Measurements from ENCODE around the gene MAST3. TPM values are rescaled to one million over a fixed set of nuclear protein-coding genes. Genes with fewer than 3 reads are reported as not detected.
A peak's percentile ranks its signal among the peaks of the same experiment; 100 is the strongest.

MAST3 gene
- polyA plus RNA-seq, 1 donor from 2014 or later, result 2.3 TPM

DNA sequence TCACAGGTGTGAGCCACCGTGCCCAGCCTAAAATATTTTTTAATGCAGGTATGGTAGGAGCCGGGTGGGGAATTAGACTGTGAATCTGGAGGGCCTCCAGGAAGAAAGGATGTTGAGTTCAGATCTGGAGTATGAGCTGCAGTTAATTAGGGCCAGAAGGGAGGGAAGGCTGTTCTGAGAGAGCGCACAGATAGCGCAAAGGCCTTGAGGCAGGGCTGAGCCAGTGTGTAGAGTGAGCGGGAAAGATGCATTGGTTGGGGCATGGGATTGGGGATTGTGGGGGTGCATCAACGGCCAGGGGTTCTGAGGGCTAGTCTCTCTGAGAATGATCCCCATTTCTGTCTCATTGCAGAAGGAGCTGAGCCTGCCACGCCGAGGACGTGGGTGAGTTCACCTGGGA, 9.7 kb downstream of the MAST3 start:
- Histone ChIP-seq H3K4me2 (ENCODE audit: low read length) (no peak overlapping the region), H4K20me1 (ENCODE audit: insufficient read depth) (no peaks in the 10 kb centered on the region), H2AFZ (ENCODE audit: low read depth, low read length) (no peak overlapping the region), H3K27ac (ENCODE audit: low read length) (no peak overlapping the region), H3K36me3 (ENCODE audit: insufficient read depth, low read length) (no peaks in the 10 kb centered on the region), H3K4me3 (ENCODE audit: low read length) (no peak overlapping the region), H3K79me2 (replicated peaks; ENCODE audit: insufficient read depth, low read length) (no peaks in the 10 kb centered on the region), H3K27me3 (ENCODE audit: insufficient read depth, low read depth, low read length) (peaks cover 21% of the 10 kb centered on the region), H3K9me3 (ENCODE audit: low read length) (no peaks in the 10 kb centered on the region), H3K9me2 (ENCODE audit: insufficient read depth, low read length) (no peaks in the 10 kb centered on the region), H3F3A (ENCODE audit: insufficient read depth, low read length, poor library complexity, severe bottlenecking) (no peaks in the 10 kb centered on the region), H3K9ac (ENCODE audit: low read length) (no peak overlapping the region)
- TF ChIP-seq TAF1 (IDR thresholded peaks at IDR 0.05; ENCODE audit: low read depth), result no peak
- TF ChIP-seq, protein P1, sequence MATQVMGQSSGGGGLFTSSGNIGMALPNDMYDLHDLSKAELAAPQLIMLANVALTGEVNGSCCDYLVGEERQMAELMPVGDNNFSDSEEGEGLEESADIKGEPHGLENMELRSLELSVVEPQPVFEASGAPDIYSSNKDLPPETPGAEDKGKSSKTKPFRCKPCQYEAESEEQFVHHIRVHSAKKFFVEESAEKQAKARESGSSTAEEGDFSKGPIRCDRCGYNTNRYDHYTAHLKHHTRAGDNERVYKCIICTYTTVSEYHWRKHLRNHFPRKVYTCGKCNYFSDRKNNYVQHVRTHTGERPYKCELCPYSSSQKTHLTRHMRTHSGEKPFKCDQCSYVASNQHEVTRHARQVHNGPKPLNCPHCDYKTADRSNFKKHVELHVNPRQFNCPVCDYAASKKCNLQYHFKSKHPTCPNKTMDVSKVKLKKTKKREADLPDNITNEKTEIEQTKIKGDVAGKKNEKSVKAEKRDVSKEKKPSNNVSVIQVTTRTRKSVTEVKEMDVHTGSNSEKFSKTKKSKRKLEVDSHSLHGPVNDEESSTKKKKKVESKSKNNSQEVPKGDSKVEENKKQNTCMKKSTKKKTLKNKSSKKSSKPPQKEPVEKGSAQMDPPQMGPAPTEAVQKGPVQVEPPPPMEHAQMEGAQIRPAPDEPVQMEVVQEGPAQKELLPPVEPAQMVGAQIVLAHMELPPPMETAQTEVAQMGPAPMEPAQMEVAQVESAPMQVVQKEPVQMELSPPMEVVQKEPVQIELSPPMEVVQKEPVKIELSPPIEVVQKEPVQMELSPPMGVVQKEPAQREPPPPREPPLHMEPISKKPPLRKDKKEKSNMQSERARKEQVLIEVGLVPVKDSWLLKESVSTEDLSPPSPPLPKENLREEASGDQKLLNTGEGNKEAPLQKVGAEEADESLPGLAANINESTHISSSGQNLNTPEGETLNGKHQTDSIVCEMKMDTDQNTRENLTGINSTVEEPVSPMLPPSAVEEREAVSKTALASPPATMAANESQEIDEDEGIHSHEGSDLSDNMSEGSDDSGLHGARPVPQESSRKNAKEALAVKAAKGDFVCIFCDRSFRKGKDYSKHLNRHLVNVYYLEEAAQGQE (IDR thresholded peaks at IDR 0.05; ENCODE audit: borderline replicate concordance), result no peak

DNA sequence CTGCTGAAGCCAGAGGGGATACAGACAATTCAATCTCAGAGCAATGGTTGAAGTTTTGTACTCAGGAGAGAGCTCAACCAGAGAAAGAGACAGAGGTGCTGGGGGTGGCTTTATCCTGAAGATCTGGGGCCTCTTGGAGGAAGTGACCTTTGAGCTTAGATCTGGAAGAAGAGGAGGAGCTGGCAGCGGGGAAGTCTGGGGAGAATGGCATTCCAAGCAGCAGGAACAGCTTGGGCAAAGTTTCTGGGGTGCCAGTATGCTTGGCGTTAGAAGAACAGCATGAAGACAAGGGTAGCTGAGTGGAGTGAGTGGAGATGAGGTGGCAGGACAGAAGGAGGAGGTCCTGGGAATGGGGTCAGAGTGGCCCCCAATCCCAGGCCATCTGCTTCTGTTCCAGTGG, 11.3 kb downstream of the MAST3 start:
- Histone ChIP-seq H3K4me2 (ENCODE audit: low read length) (no peak overlapping the region), H3F3A (ENCODE audit: insufficient read depth, low read length, poor library complexity, severe bottlenecking) (no peaks in the 10 kb centered on the region), H3K9me3 (ENCODE audit: low read length) (no peaks in the 10 kb centered on the region), H2AFZ (ENCODE audit: low read depth, low read length) (no peak overlapping the region), H4K20me1 (ENCODE audit: insufficient read depth) (no peaks in the 10 kb centered on the region), H3K9ac (ENCODE audit: low read length) (no peak overlapping the region), H3K27me3 (ENCODE audit: insufficient read depth, low read depth, low read length) (peaks cover 21% of the 10 kb centered on the region), H3K9me2 (ENCODE audit: insufficient read depth, low read length) (no peaks in the 10 kb centered on the region), H3K79me2 (replicated peaks; ENCODE audit: insufficient read depth, low read length) (no peaks in the 10 kb centered on the region), H3K27ac (ENCODE audit: low read length) (no peak overlapping the region), H3K36me3 (ENCODE audit: insufficient read depth, low read length) (no peaks in the 10 kb centered on the region), H3K4me3 (ENCODE audit: low read length) (no peak overlapping the region)
- TF ChIP-seq, protein P2, sequence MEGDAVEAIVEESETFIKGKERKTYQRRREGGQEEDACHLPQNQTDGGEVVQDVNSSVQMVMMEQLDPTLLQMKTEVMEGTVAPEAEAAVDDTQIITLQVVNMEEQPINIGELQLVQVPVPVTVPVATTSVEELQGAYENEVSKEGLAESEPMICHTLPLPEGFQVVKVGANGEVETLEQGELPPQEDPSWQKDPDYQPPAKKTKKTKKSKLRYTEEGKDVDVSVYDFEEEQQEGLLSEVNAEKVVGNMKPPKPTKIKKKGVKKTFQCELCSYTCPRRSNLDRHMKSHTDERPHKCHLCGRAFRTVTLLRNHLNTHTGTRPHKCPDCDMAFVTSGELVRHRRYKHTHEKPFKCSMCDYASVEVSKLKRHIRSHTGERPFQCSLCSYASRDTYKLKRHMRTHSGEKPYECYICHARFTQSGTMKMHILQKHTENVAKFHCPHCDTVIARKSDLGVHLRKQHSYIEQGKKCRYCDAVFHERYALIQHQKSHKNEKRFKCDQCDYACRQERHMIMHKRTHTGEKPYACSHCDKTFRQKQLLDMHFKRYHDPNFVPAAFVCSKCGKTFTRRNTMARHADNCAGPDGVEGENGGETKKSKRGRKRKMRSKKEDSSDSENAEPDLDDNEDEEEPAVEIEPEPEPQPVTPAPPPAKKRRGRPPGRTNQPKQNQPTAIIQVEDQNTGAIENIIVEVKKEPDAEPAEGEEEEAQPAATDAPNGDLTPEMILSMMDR (IDR thresholded peaks at IDR 0.05; ENCODE audit: poor library complexity, severe bottlenecking), result no peak
- TF ChIP-seq EZH2 (IDR thresholded peaks at IDR 0.05; ENCODE audit: borderline replicate concordance, insufficient read depth, low read length, poor library complexity, severe bottlenecking) (no peak), TAF1 (IDR thresholded peaks at IDR 0.05; ENCODE audit: low read depth) (no peak), POLR2AphosphoS5 (IDR thresholded peaks at IDR 0.05) (no peak), MXI1 (conservative IDR thresholded peaks at IDR 0.05; ENCODE audit: poor library complexity, severe bottlenecking) (no peak), RAD21 (conservative IDR thresholded peaks at IDR 0.05) (no peak), SMC3 (conservative IDR thresholded peaks at IDR 0.05; ENCODE audit: poor library complexity) (no peak), EP300 (conservative IDR thresholded peaks at IDR 0.05; ENCODE audit: poor library complexity, severe bottlenecking) (no peak)

DNA sequence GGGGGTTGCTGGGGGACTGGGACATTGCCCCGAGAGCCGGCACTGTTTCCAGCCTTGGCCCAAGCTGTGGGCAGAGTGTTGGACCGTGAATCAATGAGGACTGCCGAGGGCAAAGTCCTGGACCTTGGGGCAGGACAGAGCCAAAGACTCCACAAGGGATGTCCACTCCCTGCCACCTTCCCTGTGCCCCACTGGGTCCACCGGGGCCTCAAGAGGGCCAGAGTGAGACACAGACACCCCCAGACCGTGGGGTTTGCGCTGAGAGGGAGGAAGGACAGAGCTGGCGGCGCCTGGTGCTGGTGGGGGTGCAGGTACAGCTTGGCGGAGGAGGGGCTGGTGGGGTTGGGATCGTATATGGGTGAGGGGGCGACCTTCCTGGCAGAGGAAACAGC, 11.8 kb downstream of the MAST3 start:
- H3K36me3 ChIP-seq (ENCODE audit: insufficient read depth, low read length), result no peaks in the 10 kb centered on the region
- peaks cover 21% of the 10 kb centered on the region for H3K27me3 ChIP-seq (ENCODE audit: insufficient read depth, low read depth, low read length)
- peak overlapping the region; percentile 34 for H2AFZ ChIP-seq (ENCODE audit: low read depth, low read length)
- TF ChIP-seq EP300 (conservative IDR thresholded peaks at IDR 0.05; ENCODE audit: poor library complexity, severe bottlenecking) (no peak), MXI1 (conservative IDR thresholded peaks at IDR 0.05; ENCODE audit: poor library complexity, severe bottlenecking) (no peak), SMC3 (conservative IDR thresholded peaks at IDR 0.05; ENCODE audit: poor library complexity) (no peak)
- TF ChIP-seq, protein P1 (IDR thresholded peaks at IDR 0.05; ENCODE audit: borderline replicate concordance), result no peak
- H3K4me2 ChIP-seq (ENCODE audit: low read length), result peak overlapping the region; percentile 42
- H3K9me2 ChIP-seq (ENCODE audit: insufficient read depth, low read length), result no peaks in the 10 kb centered on the region
- H3K79me2 ChIP-seq (replicated peaks; ENCODE audit: insufficient read depth, low read length), result no peaks in the 10 kb centered on the region
- H3F3A ChIP-seq (ENCODE audit: insufficient read depth, low read length, poor library complexity, severe bottlenecking), result no peaks in the 10 kb centered on the region
- H3K27ac ChIP-seq (ENCODE audit: low read length), result no peak overlapping the region
- H4K20me1 ChIP-seq (ENCODE audit: insufficient read depth), result no peaks in the 10 kb centered on the region
- H3K9me3 ChIP-seq (ENCODE audit: low read length), result no peaks in the 10 kb centered on the region
- peak overlapping the region; percentile 71 for H3K9ac ChIP-seq (ENCODE audit: low read length)
- H3K4me3 ChIP-seq (ENCODE audit: low read length), result peak overlapping the region; percentile 84
